Measurements from ENCODE around the gene PPFIA1.

Gene PPFIA1

GRCh38 chr11:70352601-70353000 is 82.1 kb downstream of the PPFIA1 start:
- in situ Hi-C loops (cut with MboI; ENCODE audit: low sequenced_read_pairs), result no loop called here

GRCh38 chr11:70353329-70353728 is 82.8 kb downstream of the PPFIA1 start:
- in situ Hi-C loops (cut with MboI; ENCODE audit: low sequenced_read_pairs), result no loop called here

GRCh38 chr11:70353900-70354568 is 83.5 kb downstream of the PPFIA1 start:
- in situ Hi-C loops (cut with MboI; ENCODE audit: low sequenced_read_pairs), result no loop called here

- in situ Hi-C loops (cut with MboI; ENCODE audit: low sequenced_read_pairs), result no loop called here
Observed at GRCh38 chr11:70354629-70355028, 84.1 kb downstream of the PPFIA1 start.

- in situ Hi-C loops (cut with MboI; ENCODE audit: low sequenced_read_pairs), result no loop called here
Observed at GRCh38 chr11:70358753-70359152, 88.3 kb downstream of the PPFIA1 start.

- in situ Hi-C loops (cut with MboI; ENCODE audit: low sequenced_read_pairs), result no loop called here
Observed at GRCh38 chr11:70359451-70360205, 89.1 kb downstream of the PPFIA1 start.

- in situ Hi-C loops (cut with MboI; ENCODE audit: low sequenced_read_pairs), result no loop called here
Observed at GRCh38 chr11:70360211-70360610, 89.7 kb downstream of the PPFIA1 start.

GRCh38 chr11:70364178-70364577 is 93.7 kb downstream of the PPFIA1 start:
- in situ Hi-C loops (cut with MboI; ENCODE audit: low sequenced_read_pairs), result no loop called here

- in situ Hi-C loops (cut with MboI; ENCODE audit: low sequenced_read_pairs), result no loop called here
Observed at GRCh38 chr11:70364745-70365543, 94.5 kb downstream of the PPFIA1 start.

GRCh38 chr11:70365544-70365927 is 95.0 kb downstream of the PPFIA1 start:
- in situ Hi-C loops (cut with MboI; ENCODE audit: low sequenced_read_pairs), result no loop called here

- in situ Hi-C loops (cut with MboI; ENCODE audit: low sequenced_read_pairs), result no loop called here
Observed at GRCh38 chr11:70367071-70367470, 96.6 kb downstream of the PPFIA1 start.

- in situ Hi-C loops (cut with MboI; ENCODE audit: low sequenced_read_pairs), result no loop called here
Observed at GRCh38 chr11:70368961-70369360, 98.5 kb downstream of the PPFIA1 start.

GRCh38 chr11:70371241-70371640 is 100.8 kb downstream of the PPFIA1 start:
- in situ Hi-C loops (cut with MboI; ENCODE audit: low sequenced_read_pairs), result no loop called here

- in situ Hi-C loops (cut with MboI; ENCODE audit: low sequenced_read_pairs), result no loop called here
Observed at GRCh38 chr11:70372076-70372475, 101.6 kb downstream of the PPFIA1 start.

- in situ Hi-C loops (cut with MboI; ENCODE audit: low sequenced_read_pairs), result no loop called here
Observed at GRCh38 chr11:70376621-70377020, 106.1 kb downstream of the PPFIA1 start.

- in situ Hi-C loops (cut with MboI; ENCODE audit: low sequenced_read_pairs), result no loop called here
Observed at GRCh38 chr11:70377645-70378044, 107.2 kb downstream of the PPFIA1 start.

- in situ Hi-C loops (cut with MboI; ENCODE audit: low sequenced_read_pairs), result no loop called here
Observed at GRCh38 chr11:70378506-70379134, 108.1 kb downstream of the PPFIA1 start.

GRCh38 chr11:70381350-70381749 is 110.9 kb downstream of the PPFIA1 start:
- in situ Hi-C loops (cut with MboI; ENCODE audit: low sequenced_read_pairs), result no loop called here

GRCh38 chr11:70381872-70382861 is 111.7 kb downstream of the PPFIA1 start:
- in situ Hi-C loops (cut with MboI; ENCODE audit: low sequenced_read_pairs), result no loop called here

All from hTERT RPE-1 (cell line).